Measurements from ENCODE around the gene LRMDA.

The LRMDA gene

GRCh38 chr10:76558996-76559891, 1127.8 kb downstream of the LRMDA start:
- H3K79me2 ChIP-seq (ENCODE audit: low read length): no peaks in the 10 kb centered on the region
- H3K27me3 ChIP-seq (ENCODE audit: low read depth, low read length): no peaks in the 10 kb centered on the region
- no peaks in the 10 kb centered on the region for H3K4me1 ChIP-seq (ENCODE audit: low read length)
- no peaks in the 10 kb centered on the region for H3K9me3 ChIP-seq (ENCODE audit: insufficient read depth, low read length)
- H3K36me3 ChIP-seq (replicated peaks; ENCODE audit: low read depth, low read length): no peaks in the 10 kb centered on the region
- TF ChIP-seq EZH2phosphoT487 (IDR thresholded peaks at IDR 0.05; ENCODE audit: low read depth) (no peak), CTCF (IDR thresholded peaks at IDR 0.05; ENCODE audit: low read depth, low read length) (no peak)
- H4K20me1 ChIP-seq (ENCODE audit: insufficient read depth, low read length): no peaks in the 10 kb centered on the region
- H3K27ac ChIP-seq (ENCODE audit: low read length): no peak overlapping the region
- no peak overlapping the region for H3K4me3 ChIP-seq (ENCODE audit: low read length)
- H3K4me2 ChIP-seq (ENCODE audit: low read length): no peak overlapping the region
- no peak overlapping the region for H2AFZ ChIP-seq (ENCODE audit: low read depth, low read length)
- no peak overlapping the region for H3K9ac ChIP-seq (ENCODE audit: low read length)

- Histone ChIP-seq H3K36me3 (replicated peaks; ENCODE audit: low read depth, low read length) (no peaks in the 10 kb centered on the region), H3K27me3 (ENCODE audit: low read depth, low read length) (no peaks in the 10 kb centered on the region), H3K9ac (ENCODE audit: low read length) (no peak overlapping the region), H3K4me1 (ENCODE audit: low read length) (no peaks in the 10 kb centered on the region), H3K79me2 (ENCODE audit: low read length) (no peaks in the 10 kb centered on the region), H3K4me2 (ENCODE audit: low read length) (no peak overlapping the region), H3K27ac (ENCODE audit: low read length) (no peak overlapping the region), H4K20me1 (ENCODE audit: insufficient read depth, low read length) (no peaks in the 10 kb centered on the region), H3K9me3 (ENCODE audit: insufficient read depth, low read length) (no peaks in the 10 kb centered on the region), H2AFZ (ENCODE audit: low read depth, low read length) (no peak overlapping the region), H3K4me3 (ENCODE audit: low read length) (no peak overlapping the region)
- TF ChIP-seq CTCF (IDR thresholded peaks at IDR 0.05; ENCODE audit: low read depth, low read length) (no peak), EZH2phosphoT487 (IDR thresholded peaks at IDR 0.05; ENCODE audit: low read depth) (no peak)
Observed at GRCh38 chr10:76559892-76560220, 1128.4 kb downstream of the LRMDA start.

GRCh38 chr10:76560338-76560737, 1128.9 kb downstream of the LRMDA start:
- TF ChIP-seq CTCF (IDR thresholded peaks at IDR 0.05; ENCODE audit: low read depth, low read length) (no peak), EZH2phosphoT487 (IDR thresholded peaks at IDR 0.05; ENCODE audit: low read depth) (no peak)
- H4K20me1 ChIP-seq (ENCODE audit: insufficient read depth, low read length): no peaks in the 10 kb centered on the region
- no peaks in the 10 kb centered on the region for H3K36me3 ChIP-seq (replicated peaks; ENCODE audit: low read depth, low read length)
- H3K9ac ChIP-seq (ENCODE audit: low read length): no peak overlapping the region
- H2AFZ ChIP-seq (ENCODE audit: low read depth, low read length): no peak overlapping the region
- H3K79me2 ChIP-seq (ENCODE audit: low read length): no peaks in the 10 kb centered on the region
- no peaks in the 10 kb centered on the region for H3K4me1 ChIP-seq (ENCODE audit: low read length)
- no peaks in the 10 kb centered on the region for H3K9me3 ChIP-seq (ENCODE audit: insufficient read depth, low read length)
- no peak overlapping the region for H3K4me3 ChIP-seq (ENCODE audit: low read length)
- no peaks in the 10 kb centered on the region for H3K27me3 ChIP-seq (ENCODE audit: low read depth, low read length)
- H3K4me2 ChIP-seq (ENCODE audit: low read length): no peak overlapping the region
- H3K27ac ChIP-seq (ENCODE audit: low read length): no peak overlapping the region

- Histone ChIP-seq H3K4me1 (ENCODE audit: low read length) (no peaks in the 10 kb centered on the region), H3K27me3 (ENCODE audit: low read depth, low read length) (no peaks in the 10 kb centered on the region), H4K20me1 (ENCODE audit: insufficient read depth, low read length) (no peaks in the 10 kb centered on the region), H3K27ac (ENCODE audit: low read length) (no peak overlapping the region), H3K4me3 (ENCODE audit: low read length) (no peak overlapping the region), H3K9ac (ENCODE audit: low read length) (no peak overlapping the region), H2AFZ (ENCODE audit: low read depth, low read length) (no peak overlapping the region), H3K4me2 (ENCODE audit: low read length) (no peak overlapping the region), H3K36me3 (replicated peaks; ENCODE audit: low read depth, low read length) (no peaks in the 10 kb centered on the region), H3K9me3 (ENCODE audit: insufficient read depth, low read length) (no peaks in the 10 kb centered on the region), H3K79me2 (ENCODE audit: low read length) (no peaks in the 10 kb centered on the region)
- TF ChIP-seq CTCF (IDR thresholded peaks at IDR 0.05; ENCODE audit: low read depth, low read length) (no peak), EZH2phosphoT487 (IDR thresholded peaks at IDR 0.05; ENCODE audit: low read depth) (no peak)
Observed at GRCh38 chr10:76563286-76563685, 1131.9 kb downstream of the LRMDA start.

Data from OCI-LY3 (cell line).